Measurements from ENCODE around the gene BRPF1. TPM values are rescaled to one million over a fixed set of nuclear protein-coding genes. Genes with fewer than 3 reads are reported as not detected.

Gene BRPF1
- total and polyA plus RNA-seq, 2 donors (not counting 1 experiment from before 2014, with no cell fraction given): 4.1 to 12.2 TPM

DNA sequence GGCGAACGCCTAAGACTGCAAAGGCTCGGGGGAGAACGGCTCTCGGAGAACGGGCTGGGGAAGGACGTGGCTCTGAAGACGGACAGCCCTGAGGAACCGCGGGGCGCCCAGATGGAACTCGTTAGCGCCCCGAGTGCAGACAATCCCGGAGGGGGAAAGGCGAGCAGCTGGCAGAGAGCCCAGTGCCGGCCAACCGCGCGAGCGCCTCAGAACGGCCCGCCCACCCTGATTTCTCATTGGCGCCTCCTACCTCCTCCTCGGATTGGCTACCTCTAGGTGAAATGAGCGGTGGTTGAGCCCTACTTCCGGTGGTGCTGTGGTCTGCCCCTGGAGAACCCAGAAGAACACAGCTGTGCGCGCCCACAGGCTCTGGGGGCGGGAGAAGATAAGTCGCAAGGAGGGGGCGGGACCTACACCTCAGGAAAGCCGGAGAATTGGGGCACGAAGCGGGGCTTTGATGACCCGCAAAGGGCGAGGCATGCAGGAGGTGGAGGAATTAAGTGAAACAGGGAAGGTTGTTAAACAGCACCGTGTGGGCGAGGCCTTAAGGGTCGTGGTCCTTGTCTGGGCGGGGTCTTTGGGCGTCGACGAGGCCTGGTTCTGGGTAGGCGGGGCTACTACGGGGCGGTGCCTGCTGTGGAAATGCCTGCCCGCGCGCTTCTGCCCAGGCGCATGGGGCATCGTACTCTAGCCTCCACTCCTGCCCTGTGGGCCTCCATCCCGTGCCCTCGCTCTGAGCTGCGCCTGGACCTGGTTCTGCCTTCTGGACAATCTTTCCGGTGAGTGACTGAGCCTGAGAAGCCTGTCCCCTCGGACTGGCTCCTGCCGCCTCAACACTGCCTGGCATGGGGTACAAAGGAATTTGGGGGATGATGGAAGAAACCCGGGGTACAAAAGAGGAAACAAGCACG lies 18.4 kb downstream of the BRPF1 start, which contains the start of gene OGG1:
Gene OGG1 (plus strand): TSS at position 308 of the 911 bp plus-strand sequence. CDS start 335 bp downstream, at position 643.
- TF ChIP-seq EZH2 (IDR thresholded peaks at IDR 0.05; ENCODE audit: low read length, missing control alignments): no peak
- TF ChIP-seq, protein P1, sequence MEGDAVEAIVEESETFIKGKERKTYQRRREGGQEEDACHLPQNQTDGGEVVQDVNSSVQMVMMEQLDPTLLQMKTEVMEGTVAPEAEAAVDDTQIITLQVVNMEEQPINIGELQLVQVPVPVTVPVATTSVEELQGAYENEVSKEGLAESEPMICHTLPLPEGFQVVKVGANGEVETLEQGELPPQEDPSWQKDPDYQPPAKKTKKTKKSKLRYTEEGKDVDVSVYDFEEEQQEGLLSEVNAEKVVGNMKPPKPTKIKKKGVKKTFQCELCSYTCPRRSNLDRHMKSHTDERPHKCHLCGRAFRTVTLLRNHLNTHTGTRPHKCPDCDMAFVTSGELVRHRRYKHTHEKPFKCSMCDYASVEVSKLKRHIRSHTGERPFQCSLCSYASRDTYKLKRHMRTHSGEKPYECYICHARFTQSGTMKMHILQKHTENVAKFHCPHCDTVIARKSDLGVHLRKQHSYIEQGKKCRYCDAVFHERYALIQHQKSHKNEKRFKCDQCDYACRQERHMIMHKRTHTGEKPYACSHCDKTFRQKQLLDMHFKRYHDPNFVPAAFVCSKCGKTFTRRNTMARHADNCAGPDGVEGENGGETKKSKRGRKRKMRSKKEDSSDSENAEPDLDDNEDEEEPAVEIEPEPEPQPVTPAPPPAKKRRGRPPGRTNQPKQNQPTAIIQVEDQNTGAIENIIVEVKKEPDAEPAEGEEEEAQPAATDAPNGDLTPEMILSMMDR (conservative IDR thresholded peaks at IDR 0.05 in 1 of 2, IDR thresholded peaks at IDR 0.05 in 1 of 2; ENCODE audit: low read depth in 1 of 2, low read length in 2 of 2): no peak
- no peaks in the 10 kb centered on the region for H4K20me1 ChIP-seq (ENCODE audit: control insufficient read depth, extremely low read depth, insufficient read depth, low read length)
- H3K36me3 ChIP-seq (ENCODE audit: control insufficient read depth, insufficient read depth, low read length): peaks cover 15% of the 10 kb centered on the region

DNA sequence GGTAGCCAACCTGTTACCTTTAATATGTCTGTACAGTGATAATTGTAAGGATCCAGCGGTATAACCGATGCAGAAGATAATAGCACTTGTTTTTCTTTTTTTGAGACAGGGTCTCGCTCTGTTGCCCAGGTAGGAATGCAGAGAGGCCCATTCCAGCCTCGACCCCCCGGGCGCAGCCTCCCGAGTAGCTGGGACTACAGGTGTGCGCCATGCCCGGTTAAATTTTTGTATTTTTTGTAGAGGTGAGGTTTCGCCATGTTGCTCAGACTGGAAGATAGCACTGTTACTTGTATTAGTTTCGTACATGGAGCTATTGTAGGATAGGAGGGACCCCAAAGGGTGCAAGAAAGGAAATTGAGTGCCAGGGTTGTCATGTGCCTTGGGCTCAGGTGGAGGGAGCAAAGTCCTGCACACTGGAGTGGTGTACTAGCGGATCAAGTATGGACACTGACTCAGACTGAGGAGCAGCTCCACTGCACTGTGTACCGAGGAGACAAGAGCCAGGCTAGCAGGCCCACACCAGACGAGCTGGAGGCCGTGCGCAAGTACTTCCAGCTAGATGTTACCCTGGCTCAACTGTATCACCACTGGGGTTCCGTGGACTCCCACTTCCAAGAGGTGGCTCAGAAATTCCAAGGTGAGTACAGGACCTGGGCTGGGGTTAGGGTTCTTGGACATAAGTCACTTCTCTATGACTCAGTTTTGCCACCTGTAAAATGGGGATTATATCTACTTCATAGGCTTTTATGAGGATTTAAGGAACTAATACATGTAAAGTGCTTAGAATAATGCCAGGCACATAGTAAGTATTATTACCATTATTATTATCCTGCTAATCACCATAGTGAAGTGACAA lies 19.2 kb downstream of the BRPF1 start:
- Histone ChIP-seq H3K4me3 (replicated peaks in 1 of 4; ENCODE audit: control extremely low read depth in 1 of 4, insufficient read depth in 1 of 4, low read depth in 3 of 4, low read length in 4 of 4) (peak overlapping the region; percentile 70 to 95 (median 84)), H3K9me3 (ENCODE audit: control insufficient read depth, insufficient read depth, low read depth, low read length) (no peaks in the 10 kb centered on the region), H3K9ac (ENCODE audit: insufficient read depth, low read length) (peak overlapping the region; percentile 56), H3K27ac (ENCODE audit: insufficient read depth, low read length) (peak overlapping the region; percentile 84), H3K4me2 (ENCODE audit: extremely low read depth, insufficient read depth, low read length) (peak overlapping the region; percentile 89), H3K27me3 (ENCODE audit: control insufficient read depth, insufficient read depth, low read length) (no peaks in the 10 kb centered on the region), H3K79me2 (ENCODE audit: control insufficient read depth, insufficient read depth, low read length) (peaks cover 11% of the 10 kb centered on the region), H4K20me1 (ENCODE audit: control insufficient read depth, extremely low read depth, insufficient read depth, low read length) (no peaks in the 10 kb centered on the region), H3K4me1 (ENCODE audit: control insufficient read depth, extremely low read depth, insufficient read depth, low read length) (peaks cover 11% of the 10 kb centered on the region), H3K36me3 (ENCODE audit: control insufficient read depth, insufficient read depth, low read length) (peaks cover 15% of the 10 kb centered on the region), H2AFZ (ENCODE audit: low read length) (peak overlapping the region; percentile 97)
- TF ChIP-seq EZH2 (IDR thresholded peaks at IDR 0.05; ENCODE audit: low read length, missing control alignments): no peak
- TF ChIP-seq, protein P1 (conservative IDR thresholded peaks at IDR 0.05 in 1 of 2, IDR thresholded peaks at IDR 0.05 in 1 of 2; ENCODE audit: low read depth in 1 of 2, low read length in 2 of 2): no peak
- DNase-seq (ENCODE audit: low read depth in 2 of 2): peak in 1 of 2 donors; percentile 45

More for the DNA sequence above, 18.4 kb downstream of the BRPF1 start, which contains the start of gene OGG1:
- peak within 1 kb of the TSS; percentile 97 for H2AFZ ChIP-seq (ENCODE audit: low read length)
- H3K4me3 ChIP-seq (replicated peaks in 1 of 4; ENCODE audit: control extremely low read depth in 1 of 4, insufficient read depth in 1 of 4, low read depth in 3 of 4, low read length in 4 of 4): peak within 1 kb of the TSS; percentile 70 to 95 (median 84)
- peak; percentile 98 to 99 for DNase-seq (ENCODE audit: low read depth in 2 of 2)
- peaks cover 11% of the 10 kb centered on the region for H3K4me1 ChIP-seq (ENCODE audit: control insufficient read depth, extremely low read depth, insufficient read depth, low read length)
- H3K27ac ChIP-seq (ENCODE audit: insufficient read depth, low read length): peak within 1 kb of the TSS; percentile 84
- no peaks in the 10 kb centered on the region for H3K9me3 ChIP-seq (ENCODE audit: control insufficient read depth, insufficient read depth, low read depth, low read length)
- no peaks in the 10 kb centered on the region for H3K27me3 ChIP-seq (ENCODE audit: control insufficient read depth, insufficient read depth, low read length)
- peak within 1 kb of the TSS; percentile 89 for H3K4me2 ChIP-seq (ENCODE audit: extremely low read depth, insufficient read depth, low read length)
- H3K79me2 ChIP-seq (ENCODE audit: control insufficient read depth, insufficient read depth, low read length): peaks cover 11% of the 10 kb centered on the region
- H3K9ac ChIP-seq (ENCODE audit: insufficient read depth, low read length): peak within 1 kb of the TSS; percentile 62

DNA sequence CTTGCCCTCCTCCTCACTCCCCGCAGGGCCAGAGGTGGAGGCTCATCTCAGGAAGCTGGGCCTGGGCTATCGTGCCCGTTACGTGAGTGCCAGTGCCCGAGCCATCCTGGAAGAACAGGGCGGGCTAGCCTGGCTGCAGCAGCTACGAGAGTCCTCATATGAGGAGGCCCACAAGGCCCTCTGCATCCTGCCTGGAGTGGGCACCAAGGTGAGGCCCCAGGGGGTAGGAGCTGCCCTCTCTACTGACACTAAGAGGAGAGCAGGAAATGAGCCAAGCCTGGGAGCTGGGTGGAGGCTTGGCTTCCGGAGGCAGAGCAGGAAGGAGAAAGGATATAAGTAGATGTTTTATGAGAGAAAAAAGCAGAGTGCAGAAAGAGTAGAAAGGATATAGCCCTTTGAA lies 23.1 kb downstream of the BRPF1 start:
- peaks cover 20% of the 10 kb centered on the region for H3K36me3 ChIP-seq (ENCODE audit: control insufficient read depth, insufficient read depth, low read length)
- H2AFZ ChIP-seq (ENCODE audit: low read length): no peak overlapping the region
- H3K9ac ChIP-seq (ENCODE audit: insufficient read depth, low read length): no peak overlapping the region
- peaks cover 11% of the 10 kb centered on the region for H3K79me2 ChIP-seq (ENCODE audit: control insufficient read depth, insufficient read depth, low read length)
- no peaks in the 10 kb centered on the region for H3K27me3 ChIP-seq (ENCODE audit: control insufficient read depth, insufficient read depth, low read length)
- H3K27ac ChIP-seq (ENCODE audit: insufficient read depth, low read length): no peak overlapping the region
- H3K4me3 ChIP-seq (replicated peaks in 1 of 4; ENCODE audit: control extremely low read depth in 1 of 4, insufficient read depth in 1 of 4, low read depth in 3 of 4, low read length in 4 of 4): no peak overlapping the region
- H4K20me1 ChIP-seq (ENCODE audit: control insufficient read depth, extremely low read depth, insufficient read depth, low read length): no peaks in the 10 kb centered on the region
- H3K4me2 ChIP-seq (ENCODE audit: extremely low read depth, insufficient read depth, low read length): no peak overlapping the region
- no peak for DNase-seq (ENCODE audit: low read depth in 2 of 2)
- TF ChIP-seq EZH2 (IDR thresholded peaks at IDR 0.05; ENCODE audit: low read length, missing control alignments): no peak
- TF ChIP-seq, protein P1 (conservative IDR thresholded peaks at IDR 0.05 in 1 of 2, IDR thresholded peaks at IDR 0.05 in 1 of 2; ENCODE audit: low read depth in 1 of 2, low read length in 2 of 2): no peak
- no peaks in the 10 kb centered on the region for H3K4me1 ChIP-seq (ENCODE audit: control insufficient read depth, extremely low read depth, insufficient read depth, low read length)
- no peaks in the 10 kb centered on the region for H3K9me3 ChIP-seq (ENCODE audit: control insufficient read depth, insufficient read depth, low read depth, low read length)
